B cell (primary cell): ENCODE data around the gene ADGRA3. TPM values are rescaled to one million over a fixed set of nuclear protein-coding genes. Genes with fewer than 3 reads are reported as not detected.

Source experiments
- ATAC-seq: fragments of 200-7000 bp; cut with Tn5 transposase; one replicate; pipeline ENCODE4 v1.10.0; 2021; ENCODE audit warnings: low read depth, mild to moderate bottlenecking, moderate number of reproducible peaks, moderate library complexity
- CTCF ChIA-PET: fragments of 350-600 bp; sonication (Branson Sonifier 250); formaldehyde crosslinking; loops from one replicate; lab custom pipeline; 2021; ENCODE audit warnings: antibody characterized with exemption, inconsistent platforms; lab: Charles Lee
- POLR2A ChIA-PET: fragments of 350-600 bp; sonication (Branson Sonifier 250); formaldehyde crosslinking; loops from one replicate; lab custom pipeline; 2021; ENCODE audit warnings: antibody characterized with exemption; lab: Charles Lee
- DNase-seq: peaks from one replicate; pipeline ENCODE4 v3.0.0; 2013
- H2AFZ ChIP-seq: 2 replicates; pipeline ENCODE4 v1.6.1; 2012; ENCODE audit warnings: mild to moderate bottlenecking, low read depth, low read length; ENCODE audit not compliant: insufficient read depth, poor library complexity, severe bottlenecking
- H3K27ac ChIP-seq, 2 donors: 1 replicate in 1 of 2; 2 replicates in 1 of 2; pipeline ENCODE4 v1.5.1; 2012 to 2013; ENCODE audit warnings: low read length in 2 of 2, mild to moderate bottlenecking in 2 of 2, moderate library complexity in 1 of 2
- H3K27me3 ChIP-seq, 4 experiments: fragments of 200-600 bp in 1 of 4; sonication (generic) in 1 of 4; replicated peaks in 1 of 4; 1 replicate in 2 of 4; 2 replicates in 2 of 4; pipeline versions ENCODE4 v1.6.1 to v1.7.0; 2013 to 2016; ENCODE audit warnings: low read length in 3 of 4, mild to moderate bottlenecking in 2 of 4, mixed read lengths in 1 of 4, moderate library complexity in 1 of 4; ENCODE audit not compliant: insufficient read depth in 4 of 4, control insufficient read depth in 3 of 4; ENCODE audit errors: control extremely low read depth in 1 of 4
- H3K36me3 ChIP-seq, 2 experiments: replicated peaks in 1 of 2; 1 replicate in 1 of 2; 2 replicates in 1 of 2; pipeline versions ENCODE4 v1.6.1 to v1.7.1; 2013; ENCODE audit warnings: low read length in 1 of 2; ENCODE audit not compliant: insufficient read depth in 2 of 2, control insufficient read depth in 1 of 2; ENCODE audit errors: control extremely low read depth in 1 of 2, extremely low read depth in 1 of 2
- H3K4me1 ChIP-seq, 2 donors: fragments of 200-600 bp in 1 of 2; sonication (generic) in 1 of 2; 1 replicate in 1 of 2; 2 replicates in 1 of 2; pipeline versions ENCODE4 v1.5.1 to v1.6.1; 2013 to 2017; ENCODE audit warnings: low read length in 2 of 2; ENCODE audit not compliant: control insufficient read depth in 2 of 2, insufficient read depth in 2 of 2
- H3K4me2 ChIP-seq: replicated peaks from 2 replicates; pipeline ENCODE3; 2012; ENCODE audit warnings: mild to moderate bottlenecking, low read depth, low read length; ENCODE audit not compliant: poor library complexity, severe bottlenecking
- H3K4me3 ChIP-seq, 5 experiments: fragments of 200-600 bp in 1 of 5; sonication (generic) in 1 of 5; 1 replicate in 3 of 5; 2 replicates in 2 of 5; pipeline versions ENCODE4 v1.5.1 to v1.7.0; 2011 to 2016; ENCODE audit warnings: low read length in 4 of 5, mild to moderate bottlenecking in 4 of 5, low read depth in 2 of 5, control low read depth in 1 of 5, moderate library complexity in 1 of 5; ENCODE audit not compliant: insufficient read depth in 1 of 5; ENCODE audit errors: control extremely low read depth in 1 of 5, extremely low read depth in 1 of 5
- H3K79me2 ChIP-seq: fragments of 200-600 bp; sonication (generic); one replicate; pipeline ENCODE4 v1.6.0; 2016; ENCODE audit warnings: low read length; ENCODE audit not compliant: control insufficient read depth, insufficient read depth
- H3K9ac ChIP-seq: fragments of 200-600 bp; sonication (generic); 2 replicates; pipeline ENCODE4 v1.6.1; 2017; ENCODE audit warnings: mild to moderate bottlenecking, low read length, moderate library complexity
- H3K9me3 ChIP-seq, 3 donors: one replicate each; pipeline versions ENCODE4 v1.6.1 to v1.7.1; 2013; ENCODE audit warnings: low read length in 2 of 3; ENCODE audit not compliant: control insufficient read depth in 2 of 3, insufficient read depth in 1 of 3; ENCODE audit errors: control extremely low read depth in 1 of 3
- H4K20me1 ChIP-seq: 2 replicates; pipeline ENCODE4 v1.6.0; 2012; ENCODE audit warnings: mild to moderate bottlenecking, low read length; ENCODE audit not compliant: insufficient read depth, control insufficient read depth, poor library complexity, severe bottlenecking
- H3K27ac Mint-ChIP-seq: one replicate; pipeline ENCODE4 v1.8.0; 2021; ENCODE audit warnings: mixed read lengths
- H3K27me3 Mint-ChIP-seq: one replicate; pipeline ENCODE4 v1.8.0; 2021; ENCODE audit warnings: mixed read lengths
- H3K4me1 Mint-ChIP-seq: one replicate; pipeline ENCODE4 v1.8.0; 2021; ENCODE audit warnings: mixed read lengths
- H3K4me3 Mint-ChIP-seq: one replicate; pipeline ENCODE4 v1.8.0; 2021; ENCODE audit warnings: mixed read lengths
- H3K9me3 Mint-ChIP-seq: one replicate; pipeline ENCODE4 v1.8.0; 2022; ENCODE audit warnings: mixed read lengths; ENCODE audit not compliant: insufficient read depth
- EZH2 ChIP-seq: IDR thresholded peaks from 2 replicates; pipeline ENCODE4 v1.6.1; 2012; ENCODE audit warnings: borderline replicate concordance, low read depth, mild to moderate bottlenecking, moderate library complexity, low read length; ENCODE audit not compliant: insufficient read depth, poor library complexity, severe bottlenecking
- WGBS: methylation state at CpG from one replicate; pipeline ENCODE4 v1.1.5; 2013; ENCODE audit warnings: missing lambda C conversion rate; ENCODE audit not compliant: insufficient coverage; 5-methylcytosine and 5-hydroxymethylcytosine counted together
- intact Hi-C: fragments of 100-400 bp; cut with micrococcal nuclease; formaldehyde crosslinking; loops from one replicate; pipeline ENCODE4 v1.10.0; 2022
- polyA plus RNA-seq: library from polyadenylated mRNA; depleted of rRNA; stranded (reverse); fragments of >200 nt; gene quantifications from 2 replicates; pipeline ENCODE4 v1.2.3, GENCODE V29; 2012
- total RNA-seq, 2 donors: library from RNA; stranded (reverse); fragments of 120-200 nt in 1 of 2; gene quantifications; 1 replicate in 1 of 2; 2 replicates in 1 of 2; pipeline versions ENCODE4 v1.2.3 to v1.2.4, GENCODE V29; 2013 to 2022
- TF ChIP-seq, protein P1 (sequence below): fragments of 200-600 bp; IDR thresholded peaks from one replicate; pipeline ENCODE4 v1.8.0; 2022; ENCODE audit warnings: antibody characterized with exemption, mild to moderate bottlenecking

The ADGRA3 gene
- total and polyA plus RNA-seq, 2 donors (not counting 1 experiment from before 2014, with no cell fraction given), result 0.25 TPM; not detected in 1

DNA sequence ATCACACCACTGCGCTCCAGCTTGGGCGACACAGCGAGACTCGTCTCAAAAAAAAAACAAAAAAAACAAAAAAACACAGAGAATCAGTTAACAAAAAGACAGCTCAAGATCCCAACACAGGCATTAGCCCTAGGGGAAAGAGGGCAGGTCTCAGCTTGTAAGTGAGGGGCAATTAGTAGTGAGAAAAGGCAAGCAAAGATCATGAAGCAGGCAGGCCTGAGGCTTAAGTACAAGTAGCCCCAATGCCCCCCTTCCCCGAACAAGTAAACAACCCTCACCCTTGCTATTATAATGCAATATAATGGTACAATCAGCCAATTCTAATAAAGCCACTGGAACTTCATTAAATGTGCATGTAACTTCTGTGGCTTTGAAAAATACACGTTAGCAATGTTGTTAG lies 17.0 kb downstream of the ADGRA3 start:
- no peaks in the 10 kb centered on the region for H3K9me3 ChIP-seq
- no peak overlapping the region for H3K4me3 ChIP-seq
- Mint-ChIP-seq H3K27ac (no peak overlapping the region), H3K27me3 (no peaks in the 10 kb centered on the region), H3K4me1 (no peaks in the 10 kb centered on the region), H3K9me3 (peaks cover 2% of the 10 kb centered on the region), H3K4me3 (no peak overlapping the region)
- ATAC-seq (no peak), DNase-seq (no peak)
- no peaks in the 10 kb centered on the region for H4K20me1 ChIP-seq
- WGBS, result 100% methylated on average over 2 of the region's 6 CpGs
- H2AFZ ChIP-seq, result no peak overlapping the region
- no peaks in the 10 kb centered on the region for H3K36me3 ChIP-seq
- H3K27ac ChIP-seq, result no peak overlapping the region
- ChIA-PET CTCF (no interaction called here), POLR2A (no interaction called here)
- TF ChIP-seq EZH2, result no peak
- TF ChIP-seq, protein P1, sequence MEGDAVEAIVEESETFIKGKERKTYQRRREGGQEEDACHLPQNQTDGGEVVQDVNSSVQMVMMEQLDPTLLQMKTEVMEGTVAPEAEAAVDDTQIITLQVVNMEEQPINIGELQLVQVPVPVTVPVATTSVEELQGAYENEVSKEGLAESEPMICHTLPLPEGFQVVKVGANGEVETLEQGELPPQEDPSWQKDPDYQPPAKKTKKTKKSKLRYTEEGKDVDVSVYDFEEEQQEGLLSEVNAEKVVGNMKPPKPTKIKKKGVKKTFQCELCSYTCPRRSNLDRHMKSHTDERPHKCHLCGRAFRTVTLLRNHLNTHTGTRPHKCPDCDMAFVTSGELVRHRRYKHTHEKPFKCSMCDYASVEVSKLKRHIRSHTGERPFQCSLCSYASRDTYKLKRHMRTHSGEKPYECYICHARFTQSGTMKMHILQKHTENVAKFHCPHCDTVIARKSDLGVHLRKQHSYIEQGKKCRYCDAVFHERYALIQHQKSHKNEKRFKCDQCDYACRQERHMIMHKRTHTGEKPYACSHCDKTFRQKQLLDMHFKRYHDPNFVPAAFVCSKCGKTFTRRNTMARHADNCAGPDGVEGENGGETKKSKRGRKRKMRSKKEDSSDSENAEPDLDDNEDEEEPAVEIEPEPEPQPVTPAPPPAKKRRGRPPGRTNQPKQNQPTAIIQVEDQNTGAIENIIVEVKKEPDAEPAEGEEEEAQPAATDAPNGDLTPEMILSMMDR, result no peak
- H3K9ac ChIP-seq, result no peak overlapping the region
- intact Hi-C loops, result no loop called here
- H3K27me3 ChIP-seq, result no peaks in the 10 kb centered on the region
- no peaks in the 10 kb centered on the region for H3K79me2 ChIP-seq
- H3K4me2 ChIP-seq, result no peak overlapping the region
- H3K4me1 ChIP-seq, result no peaks in the 10 kb centered on the region

DNA sequence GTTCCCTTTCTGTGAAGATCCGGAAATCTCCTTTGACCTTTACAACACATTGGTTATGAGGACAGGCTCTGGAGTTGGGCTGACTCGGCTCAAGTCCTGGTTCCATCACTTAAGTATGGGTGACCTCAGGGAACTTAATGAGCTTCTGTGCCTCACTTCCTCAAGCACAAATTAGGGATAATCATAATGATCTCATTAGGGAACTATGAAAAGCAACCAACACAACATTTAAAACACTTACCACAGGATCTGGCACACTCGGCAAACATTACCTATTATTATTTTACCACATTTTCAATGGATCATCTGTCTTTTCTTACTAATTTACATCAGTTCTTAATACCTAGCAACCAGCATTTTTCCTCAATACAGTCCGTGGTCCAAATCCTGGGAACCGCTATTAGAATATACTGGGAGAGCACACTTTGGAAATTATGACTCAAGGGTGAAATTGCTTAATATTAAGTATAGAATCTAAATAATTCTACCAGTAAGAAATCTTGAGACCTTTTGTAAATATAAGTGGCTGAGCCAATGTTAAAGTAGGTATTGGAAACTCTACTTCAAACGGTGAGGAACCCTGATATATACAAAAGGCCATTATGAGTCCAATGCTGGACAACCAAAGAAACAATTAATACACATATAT lies 19.6 kb downstream of the ADGRA3 start:
- intact Hi-C loops, result no loop called here
- TF ChIP-seq, protein P1, result no peak
- TF ChIP-seq EZH2, result no peak
- Histone ChIP-seq H4K20me1 (no peaks in the 10 kb centered on the region), H3K36me3 (no peaks in the 10 kb centered on the region), H3K27me3 (no peaks in the 10 kb centered on the region), H2AFZ (no peak overlapping the region), H3K9ac (no peak overlapping the region), H3K27ac (no peak overlapping the region), H3K79me2 (no peaks in the 10 kb centered on the region), H3K4me3 (no peak overlapping the region), H3K4me1 (no peaks in the 10 kb centered on the region), H3K9me3 (no peaks in the 10 kb centered on the region), H3K4me2 (no peak overlapping the region)
- H3K9me3 Mint-ChIP-seq, result peaks cover 2% of the 10 kb centered on the region
- no peak overlapping the region for H3K27ac Mint-ChIP-seq
- ATAC-seq, result no peak
- 100% methylated on average over 2 of the region's 6 CpGs for WGBS
- DNase-seq, result no peak
- H3K27me3 Mint-ChIP-seq, result no peaks in the 10 kb centered on the region
- no peaks in the 10 kb centered on the region for H3K4me1 Mint-ChIP-seq
- ChIA-PET POLR2A (no interaction called here), CTCF (no interaction called here)
- H3K4me3 Mint-ChIP-seq, result no peak overlapping the region
